GM21576 (cell line): ENCODE data around the gene CDK5.
A peak's percentile ranks its signal among the peaks of the same experiment; 100 is the strongest.

Experiments used
- ATAC-seq: cut with Tn5 transposase; IDR thresholded peaks from one replicate; pipeline ENCODE4 v1.9.1; 2021; ENCODE audit warnings: mild to moderate bottlenecking, moderate library complexity; ENCODE audit not compliant: unreplicated experiment

Gene CDK5

GRCh38 chr7:151074817-151075661 is 17.3 kb upstream of the CDK5 start:
- ATAC-seq = no peak

DNA sequence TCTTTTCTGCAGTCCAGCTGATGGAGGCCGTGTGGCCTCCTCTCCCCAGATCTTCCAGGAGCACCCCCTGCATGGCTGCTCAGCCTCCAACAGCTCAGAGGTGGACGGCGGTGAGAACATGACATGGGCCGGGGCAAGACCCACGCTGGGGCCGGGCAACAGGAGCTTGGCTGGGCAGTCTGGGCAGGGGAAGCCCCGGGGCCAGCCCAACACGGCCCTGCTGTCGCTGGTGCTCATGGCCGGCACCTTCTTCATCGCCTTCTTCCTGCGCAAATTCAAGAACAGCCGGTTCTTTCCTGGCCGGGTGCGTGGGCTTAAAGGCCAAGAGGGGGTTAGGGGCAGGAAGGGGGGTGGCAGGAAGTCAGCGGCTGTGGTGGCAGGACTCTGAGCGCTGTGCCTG is 16.3 kb upstream of the CDK5 start:
- ATAC-seq = no peak

GRCh38 chr7:151071032-151071866 is 13.6 kb upstream of the CDK5 start:
- ATAC-seq = no peak

DNA sequence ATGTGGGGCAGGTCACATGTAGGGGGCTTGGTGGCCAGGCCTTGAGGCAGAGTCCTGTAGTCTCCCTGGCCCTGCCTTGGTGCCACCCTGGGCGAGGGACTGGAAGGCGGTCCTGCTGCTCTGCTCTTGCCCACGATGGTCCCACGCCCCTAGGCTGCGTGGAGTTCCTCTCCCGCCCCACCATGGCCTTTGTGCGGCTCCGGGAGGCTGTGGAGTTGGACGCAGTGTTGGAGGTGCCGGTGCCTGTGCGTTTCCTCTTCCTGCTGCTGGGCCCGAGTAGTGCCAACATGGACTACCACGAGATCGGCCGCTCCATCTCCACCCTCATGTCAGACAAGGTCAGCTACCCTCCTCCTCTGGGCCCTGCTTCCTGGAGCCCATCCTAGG is 12.9 kb upstream of the CDK5 start:
- ATAC-seq = no peak

GRCh38 chr7:151069841-151070573 is 12.3 kb upstream of the CDK5 start:
- ATAC-seq = no peak

DNA sequence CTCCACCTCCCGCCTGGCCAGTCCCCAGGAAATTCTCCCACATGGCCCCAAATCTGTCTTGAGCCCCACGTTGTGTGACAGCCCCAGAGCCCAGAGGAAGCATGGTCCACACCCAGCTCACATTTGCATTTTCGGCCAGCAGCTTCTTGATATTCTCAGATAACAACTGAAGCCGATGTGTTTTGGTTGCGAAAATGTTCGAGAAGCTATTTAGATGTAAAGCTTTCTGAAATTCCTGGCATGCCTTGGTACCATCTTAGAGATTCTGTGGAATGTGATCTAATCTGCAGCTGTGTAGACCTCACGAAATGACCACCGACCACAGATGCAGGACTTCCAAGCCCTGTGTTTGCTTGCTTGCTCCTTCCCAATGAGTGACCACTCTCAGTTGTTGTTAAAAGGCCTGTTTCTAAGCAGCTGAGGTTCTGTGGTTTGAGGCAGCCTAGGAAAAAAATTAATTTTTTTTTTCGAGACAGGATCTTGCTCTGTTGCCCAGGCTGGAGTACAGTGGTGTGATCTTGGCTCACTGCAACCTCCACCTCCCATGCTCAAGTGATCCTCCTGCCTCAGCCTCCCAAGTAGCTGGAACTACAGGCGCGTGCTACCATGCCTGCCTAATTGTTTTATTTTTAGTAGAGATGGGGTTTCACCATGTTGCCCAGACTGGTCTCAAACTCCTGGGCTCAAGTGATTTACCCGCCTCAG is 10.5 kb upstream of the CDK5 start:
- ATAC-seq = no peak

DNA sequence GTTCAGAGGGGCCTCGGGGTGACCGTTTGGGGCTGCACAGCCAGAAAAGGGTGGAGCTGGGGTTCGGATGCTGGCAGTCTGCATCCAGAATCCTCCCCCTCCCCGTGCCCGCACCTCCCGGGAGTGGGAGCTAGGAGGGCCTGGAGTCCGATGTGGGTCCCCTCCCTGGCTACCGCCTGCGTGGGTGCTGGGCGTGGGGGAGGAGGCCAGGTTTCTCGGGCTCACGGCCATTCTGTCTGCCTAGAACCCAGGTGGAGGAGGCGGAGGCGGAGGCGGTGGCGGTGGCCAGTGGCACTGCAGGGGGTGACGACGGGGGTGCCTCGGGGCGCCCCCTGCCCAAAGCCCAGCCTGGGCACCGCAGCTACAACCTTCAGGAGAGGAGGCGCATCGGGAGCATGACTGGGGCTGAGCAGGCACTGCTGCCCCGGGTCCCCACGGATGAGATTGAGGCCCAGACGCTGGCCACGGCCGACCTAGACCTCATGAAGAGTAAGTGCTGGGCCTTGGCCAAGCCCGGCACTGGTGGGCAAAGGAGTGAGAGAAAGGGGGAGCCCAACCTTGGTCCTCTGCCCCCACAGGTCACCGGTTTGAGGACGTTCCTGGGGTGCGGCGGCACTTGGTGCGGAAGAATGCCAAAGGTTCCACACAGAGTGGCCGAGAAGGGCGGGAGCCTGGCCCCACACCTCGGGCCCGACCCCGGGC is 8.7 kb upstream of the CDK5 start:
- no peak for ATAC-seq

- no peak for ATAC-seq
Measured at GRCh38 chr7:151065516-151065915, 7.8 kb upstream of the CDK5 start.

DNA sequence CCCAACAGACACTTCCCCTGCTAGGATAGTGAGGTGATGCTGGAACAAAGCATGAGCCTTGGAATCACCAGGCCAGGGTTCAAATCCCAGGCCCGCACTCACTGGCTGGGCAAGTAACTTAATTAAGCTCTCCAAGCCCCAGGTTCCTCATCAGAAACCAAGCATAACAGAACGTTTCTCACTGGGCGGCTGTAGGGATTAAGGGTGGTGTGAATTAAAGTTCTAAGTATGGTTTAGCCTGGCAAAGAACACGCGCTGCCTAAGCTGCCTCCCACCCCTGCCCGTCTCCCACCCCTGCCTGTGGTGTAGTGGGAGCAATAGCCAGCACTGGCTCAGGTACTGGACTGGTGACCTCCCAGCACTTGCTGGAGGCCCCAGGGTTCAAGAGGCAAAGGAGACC is 7.3 kb upstream of the CDK5 start:
- no peak for ATAC-seq

- ATAC-seq = no peak
Measured at GRCh38 chr7:151064454-151064853, 6.8 kb upstream of the CDK5 start.

GRCh38 chr7:151063212-151063561 is 5.5 kb upstream of the CDK5 start:
- no peak for ATAC-seq

DNA sequence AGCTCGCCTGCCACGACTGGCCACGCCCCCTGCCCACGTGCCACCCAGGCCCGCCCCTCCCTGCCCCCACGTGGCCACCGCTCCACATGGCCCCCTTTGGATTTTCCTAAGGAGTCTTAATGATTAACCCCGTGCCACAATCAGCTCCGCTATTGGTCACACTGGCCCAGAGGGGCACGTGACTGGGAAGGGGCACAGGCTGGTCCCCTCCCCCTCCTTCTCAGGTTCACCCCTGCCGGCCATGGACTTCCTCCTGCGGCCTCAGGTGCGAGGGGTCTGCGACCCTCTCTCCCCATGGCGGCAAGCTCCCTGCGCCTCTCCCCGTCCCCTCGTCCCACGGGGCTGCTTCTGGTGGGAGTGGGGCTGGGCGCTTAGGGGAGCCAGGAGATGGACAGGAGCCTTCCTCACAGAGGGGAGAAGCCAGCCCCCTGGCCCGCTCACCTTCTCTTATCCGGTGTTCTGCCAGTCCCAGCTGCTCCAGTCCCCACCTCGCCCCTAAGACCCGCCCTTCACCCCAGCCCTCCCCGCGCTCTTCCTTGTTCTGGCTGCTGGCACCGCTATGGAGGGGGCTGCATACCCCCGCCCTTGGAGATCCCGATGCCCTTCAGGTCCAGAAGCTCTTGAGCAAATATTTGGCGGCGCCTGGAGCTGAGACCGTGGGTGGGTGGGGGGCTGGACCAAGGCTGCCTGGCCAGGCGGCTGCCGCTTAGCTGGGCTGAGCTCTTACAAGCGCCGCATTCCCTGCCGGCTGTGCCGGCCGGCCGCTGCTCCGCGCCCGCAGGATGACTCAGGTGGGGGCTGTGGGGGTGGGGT is 4.9 kb upstream of the CDK5 start:
- no peak for ATAC-seq

DNA sequence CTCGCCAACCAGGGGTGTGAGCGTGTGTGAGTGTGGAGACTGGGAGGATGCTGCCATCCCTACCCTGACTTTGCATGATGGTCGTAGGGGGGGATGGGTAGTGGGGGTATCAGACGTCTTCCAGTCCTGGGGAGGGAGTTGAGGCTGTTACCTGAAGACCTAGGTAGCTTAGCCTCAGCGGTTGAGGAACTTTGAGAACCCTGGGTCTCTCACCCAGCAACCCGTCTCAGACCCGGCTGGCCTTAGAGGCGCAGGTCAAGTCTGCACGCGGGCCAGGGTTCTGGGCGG is 4.4 kb upstream of the CDK5 start:
- ATAC-seq = no peak

- ATAC-seq = no peak
Measured at GRCh38 chr7:151061213-151062110, 3.8 kb upstream of the CDK5 start.

DNA sequence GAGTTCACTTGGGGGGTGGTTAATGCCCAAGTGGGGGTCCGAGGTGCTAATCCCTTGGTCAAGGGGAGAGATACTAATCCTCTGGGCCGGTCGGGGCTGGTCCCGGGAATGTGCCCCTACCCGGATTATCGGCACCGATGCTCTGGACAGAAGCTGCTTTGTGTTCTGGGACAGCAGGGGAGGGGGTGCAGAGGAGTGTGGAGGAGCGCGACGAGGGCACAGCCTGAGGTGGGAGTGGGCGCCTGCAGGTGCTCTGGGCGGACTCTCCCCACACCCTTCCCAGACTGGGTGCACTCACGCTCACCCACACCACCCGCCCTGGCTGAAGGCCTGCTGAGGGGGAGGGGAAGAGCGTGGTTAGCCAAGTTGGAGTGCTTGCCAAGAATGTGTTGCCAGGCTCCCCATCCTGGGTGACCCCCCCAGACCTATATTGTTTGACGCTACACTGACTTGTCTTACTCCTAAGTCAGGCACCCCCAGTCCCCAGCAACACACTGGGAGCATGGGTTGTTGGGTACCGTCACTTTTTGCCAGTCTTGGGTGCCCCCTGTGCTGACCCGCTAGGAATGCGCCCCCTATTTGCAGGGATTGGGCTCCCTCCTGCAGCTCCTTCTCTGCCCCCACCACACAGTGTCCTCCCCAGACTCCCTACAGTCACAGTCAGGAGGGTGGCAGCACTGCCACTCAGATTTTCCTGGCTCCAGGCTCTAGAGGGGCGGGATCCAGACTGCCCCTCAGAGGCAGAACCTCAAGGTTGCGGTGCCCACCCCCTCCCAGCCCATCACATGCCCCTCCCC is 2.9 kb upstream of the CDK5 start:
- no peak for ATAC-seq

DNA sequence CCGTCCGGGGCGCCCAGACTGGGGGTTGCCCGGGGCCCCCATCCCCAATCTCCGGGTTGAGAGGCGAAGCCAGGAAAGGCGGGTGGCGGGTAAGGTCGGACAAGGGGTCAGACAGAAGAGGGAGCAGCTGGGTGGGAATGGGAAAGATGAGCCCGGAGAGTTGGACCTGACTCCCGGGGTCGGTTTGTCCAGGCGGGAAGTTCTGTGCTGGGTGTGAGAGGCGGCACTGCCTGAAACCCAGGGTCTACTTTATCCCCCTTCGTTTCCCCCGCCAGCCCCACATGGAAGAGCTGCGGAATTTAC is 2.4 kb upstream of the CDK5 start:
- ATAC-seq = no peak

DNA sequence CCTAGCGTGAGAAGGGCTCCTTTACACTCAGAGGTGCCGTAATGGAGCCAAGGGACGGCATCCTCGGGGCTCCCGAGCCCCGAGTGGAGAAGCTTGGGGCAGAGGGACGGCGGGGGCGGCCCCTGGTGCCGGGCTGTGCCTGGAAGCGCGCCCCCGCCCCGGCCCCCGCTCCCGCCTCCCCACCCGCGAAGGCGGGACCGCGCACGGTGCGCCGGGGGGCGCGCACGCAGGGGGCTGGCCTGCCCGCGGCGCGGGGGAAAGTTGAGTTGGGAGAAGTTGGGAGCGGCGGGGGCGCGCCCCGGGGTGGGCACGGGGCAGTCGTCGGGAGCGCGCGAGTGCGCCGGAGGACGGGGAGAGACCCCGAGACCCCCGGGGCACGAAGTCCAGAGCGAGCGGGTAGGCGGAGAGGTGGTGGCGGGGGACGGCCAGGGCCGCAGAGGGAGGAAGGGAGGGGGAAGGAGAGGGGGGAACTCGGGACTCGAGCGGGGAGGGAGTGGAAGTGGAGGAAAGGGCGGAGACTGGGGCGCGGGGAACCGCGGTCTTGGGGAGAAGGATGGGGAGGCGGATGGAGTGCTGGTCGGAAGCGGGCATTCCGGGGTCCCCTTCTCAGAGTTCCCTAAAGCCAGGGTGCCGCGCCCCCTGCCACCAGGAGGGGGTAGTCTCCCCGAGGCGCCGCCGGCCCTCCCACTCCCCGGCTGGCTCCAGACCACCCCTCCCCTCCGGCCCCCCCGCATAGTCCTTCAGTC is 1.8 kb upstream of the CDK5 start, which contains the start of gene SLC4A2:
Gene SLC4A2, plus strand, starts transcription at position 223 of the 746 bp plus-strand sequence. CDS start 2,399 bp downstream, outside the sequence.
- peak; percentile 28 for ATAC-seq
